Measurements from ENCODE around the gene HGD. TPM values are rescaled to one million over a fixed set of nuclear protein-coding genes. Genes with fewer than 3 reads are reported as not detected.
"Not testable (repeated sequence)": the region's sequence is repeated elsewhere in the genome, so short reads cannot be mapped to it uniquely, and the experiment has no call there.

HGD gene
- total and polyA plus RNA-seq, 4 donors = 0.50 to 0.98 (median 0.67) TPM; not detected in 1

GRCh38 chr3:120680193-120680894 is 1.7 kb downstream of the HGD start:
- Histone ChIP-seq H3K9me3 (ENCODE audit: control insufficient read depth, insufficient read depth, low read length) (no peaks in the 10 kb centered on the region), H3K36me3 (ENCODE audit: control insufficient read depth, insufficient read depth, low read length) (no peaks in the 10 kb centered on the region), H3K27me3 (ENCODE audit: control insufficient read depth, insufficient read depth, low read length) (no peaks in the 10 kb centered on the region), H3K27ac (ENCODE audit: low read depth, low read length) (no peak overlapping the region), H3K4me1 (ENCODE audit: control insufficient read depth, insufficient read depth, low read length) (no peaks in the 10 kb centered on the region), H3K4me3 (ENCODE audit: low read depth, low read length) (no peak overlapping the region)
- no peak for DNase-seq (ENCODE audit: low read depth in 4 of 6, low spot score in 6 of 6)
- WGBS (ENCODE audit: insufficient coverage) = 92% methylated on average over 2 of the region's 3 CpGs

GRCh38 chr3:120678984-120679383 is 3.1 kb downstream of the HGD start:
- Histone ChIP-seq H3K27ac (ENCODE audit: low read depth, low read length) (no peak overlapping the region), H3K4me3 (ENCODE audit: low read depth, low read length) (no peak overlapping the region), H3K36me3 (ENCODE audit: control insufficient read depth, insufficient read depth, low read length) (no peaks in the 10 kb centered on the region), H3K9me3 (ENCODE audit: control insufficient read depth, insufficient read depth, low read length) (no peaks in the 10 kb centered on the region), H3K4me1 (ENCODE audit: control insufficient read depth, insufficient read depth, low read length) (no peaks in the 10 kb centered on the region), H3K27me3 (ENCODE audit: control insufficient read depth, insufficient read depth, low read length) (no peaks in the 10 kb centered on the region)
- WGBS (ENCODE audit: insufficient coverage) = no CpG with 5 or more reads among the region's 3 CpGs
- no peak for DNase-seq (ENCODE audit: low read depth in 4 of 6, low spot score in 6 of 6)

GRCh38 chr3:120678331-120678947 is 3.6 kb downstream of the HGD start:
- WGBS (ENCODE audit: insufficient coverage) = 9% methylated on average over 2 of the region's 6 CpGs
- peak in 4 of 6 donors; percentile 15 to 71 (median 56) for DNase-seq (ENCODE audit: low read depth in 4 of 6, low spot score in 6 of 6)
- H3K27me3 ChIP-seq (ENCODE audit: control insufficient read depth, insufficient read depth, low read length) = no peaks in the 10 kb centered on the region
- no peaks in the 10 kb centered on the region for H3K4me1 ChIP-seq (ENCODE audit: control insufficient read depth, insufficient read depth, low read length)
- H3K36me3 ChIP-seq (ENCODE audit: control insufficient read depth, insufficient read depth, low read length) = no peaks in the 10 kb centered on the region
- H3K9me3 ChIP-seq (ENCODE audit: control insufficient read depth, insufficient read depth, low read length) = no peaks in the 10 kb centered on the region
- no peak overlapping the region for H3K4me3 ChIP-seq (ENCODE audit: low read depth, low read length)
- no peak overlapping the region for H3K27ac ChIP-seq (ENCODE audit: low read depth, low read length)

GRCh38 chr3:120677193-120677592 is 4.8 kb downstream of the HGD start:
- not testable (repeated sequence) for H3K27ac ChIP-seq (ENCODE audit: low read depth, low read length); H3K4me3 ChIP-seq (ENCODE audit: low read depth, low read length); H3K27me3 ChIP-seq (ENCODE audit: control insufficient read depth, insufficient read depth, low read length); H3K36me3 ChIP-seq (ENCODE audit: control insufficient read depth, insufficient read depth, low read length); H3K9me3 ChIP-seq (ENCODE audit: control insufficient read depth, insufficient read depth, low read length); DNase-seq (ENCODE audit: low read depth in 4 of 6, low spot score in 6 of 6); H3K4me1 ChIP-seq (ENCODE audit: control insufficient read depth, insufficient read depth, low read length)
- WGBS (ENCODE audit: insufficient coverage) = no CpG with 5 or more reads among the region's 7 CpGs

- no peaks in the 10 kb centered on the region for H3K9me3 ChIP-seq (ENCODE audit: control insufficient read depth, insufficient read depth, low read length)
- no peaks in the 10 kb centered on the region for H3K27me3 ChIP-seq (ENCODE audit: control insufficient read depth, insufficient read depth, low read length)
- no peaks in the 10 kb centered on the region for H3K36me3 ChIP-seq (ENCODE audit: control insufficient read depth, insufficient read depth, low read length)
- no peak overlapping the region for H3K4me3 ChIP-seq (ENCODE audit: low read depth, low read length)
- peak in 5 of 6 donors; percentile 41 to 91 (median 62) for DNase-seq (ENCODE audit: low read depth in 4 of 6, low spot score in 6 of 6)
- H3K4me1 ChIP-seq (ENCODE audit: control insufficient read depth, insufficient read depth, low read length) = no peaks in the 10 kb centered on the region
- no peak overlapping the region for H3K27ac ChIP-seq (ENCODE audit: low read depth, low read length)
- 0% methylated on average over 1 of the region's 2 CpGs for WGBS (ENCODE audit: insufficient coverage)
These were observed 8.9 kb downstream of the HGD start for GRCh38 chr3:120673116-120673515.

GRCh38 chr3:120670576-120670975 is 11.5 kb downstream of the HGD start:
- WGBS (ENCODE audit: insufficient coverage) = no CpG with 5 or more reads among the region's 2 CpGs
- H3K4me1 ChIP-seq (ENCODE audit: control insufficient read depth, insufficient read depth, low read length) = no peaks in the 10 kb centered on the region
- no peak overlapping the region for H3K4me3 ChIP-seq (ENCODE audit: low read depth, low read length)
- no peaks in the 10 kb centered on the region for H3K9me3 ChIP-seq (ENCODE audit: control insufficient read depth, insufficient read depth, low read length)
- no peaks in the 10 kb centered on the region for H3K27me3 ChIP-seq (ENCODE audit: control insufficient read depth, insufficient read depth, low read length)
- DNase-seq (ENCODE audit: low read depth in 4 of 6, low spot score in 6 of 6) = no peak
- H3K27ac ChIP-seq (ENCODE audit: low read depth, low read length) = no peak overlapping the region
- no peaks in the 10 kb centered on the region for H3K36me3 ChIP-seq (ENCODE audit: control insufficient read depth, insufficient read depth, low read length)

GRCh38 chr3:120664926-120665325 is 17.1 kb downstream of the HGD start:
- Histone ChIP-seq H3K27ac (ENCODE audit: low read depth, low read length) (no peak overlapping the region), H3K4me1 (ENCODE audit: control insufficient read depth, insufficient read depth, low read length) (no peaks in the 10 kb centered on the region), H3K36me3 (ENCODE audit: control insufficient read depth, insufficient read depth, low read length) (no peaks in the 10 kb centered on the region), H3K27me3 (ENCODE audit: control insufficient read depth, insufficient read depth, low read length) (no peaks in the 10 kb centered on the region), H3K9me3 (ENCODE audit: control insufficient read depth, insufficient read depth, low read length) (no peaks in the 10 kb centered on the region), H3K4me3 (ENCODE audit: low read depth, low read length) (no peak overlapping the region)
- DNase-seq (ENCODE audit: low read depth in 4 of 6, low spot score in 6 of 6) = no peak

- no peaks in the 10 kb centered on the region for H3K27me3 ChIP-seq (ENCODE audit: control insufficient read depth, insufficient read depth, low read length)
- H3K4me1 ChIP-seq (ENCODE audit: control insufficient read depth, insufficient read depth, low read length) = no peaks in the 10 kb centered on the region
- no peaks in the 10 kb centered on the region for H3K9me3 ChIP-seq (ENCODE audit: control insufficient read depth, insufficient read depth, low read length)
- WGBS (ENCODE audit: insufficient coverage) = 78% methylated on average over 5 of the region's 5 CpGs
- H3K27ac ChIP-seq (ENCODE audit: low read depth, low read length) = no peak overlapping the region
- H3K4me3 ChIP-seq (ENCODE audit: low read depth, low read length) = no peak overlapping the region
- H3K36me3 ChIP-seq (ENCODE audit: control insufficient read depth, insufficient read depth, low read length) = no peaks in the 10 kb centered on the region
- DNase-seq (ENCODE audit: low read depth in 4 of 6, low spot score in 6 of 6) = no peak
These were observed 20.1 kb downstream of the HGD start for GRCh38 chr3:120661945-120662344.

- H3K27me3 ChIP-seq (ENCODE audit: control insufficient read depth, insufficient read depth, low read length) = no peaks in the 10 kb centered on the region
- H3K36me3 ChIP-seq (ENCODE audit: control insufficient read depth, insufficient read depth, low read length) = no peaks in the 10 kb centered on the region
- 80% methylated on average over 1 of the region's 2 CpGs for WGBS (ENCODE audit: insufficient coverage)
- H3K9me3 ChIP-seq (ENCODE audit: control insufficient read depth, insufficient read depth, low read length) = no peaks in the 10 kb centered on the region
- no peak overlapping the region for H3K27ac ChIP-seq (ENCODE audit: low read depth, low read length)
- H3K4me1 ChIP-seq (ENCODE audit: control insufficient read depth, insufficient read depth, low read length) = no peaks in the 10 kb centered on the region
- no peak overlapping the region for H3K4me3 ChIP-seq (ENCODE audit: low read depth, low read length)
- peak in 1 of 6 donors; percentile 45 for DNase-seq (ENCODE audit: low read depth in 4 of 6, low spot score in 6 of 6)
These were observed 20.7 kb downstream of the HGD start for GRCh38 chr3:120661106-120661905.

Data from spinal cord (tissue), 10 donors.